OCI-LY7 (cell line): ENCODE data around the gene DBNL. TPM values are rescaled to one million over a fixed set of nuclear protein-coding genes. Genes with fewer than 3 reads are reported as not detected.

Source experiments
- BruUV-seq: library from RNA; stranded (reverse); fragments of 400-500 nt; replicated peaks from 2 replicates; lab custom pipeline; 2021; lab: Mats Ljungman, UMichigan
- CTCF ChIA-PET: fragments of 300-600 bp; sonication (Branson Sonifier 250); formaldehyde crosslinking; loops from one replicate; lab custom pipeline; 2022; ENCODE audit warnings: antibody characterized with exemption; ENCODE audit not compliant: unreplicated experiment; lab: Charles Lee
- POLR2A ChIA-PET: fragments of 300-600 bp; sonication (Branson Sonifier 250); formaldehyde crosslinking; loops from one replicate; lab custom pipeline; 2022; ENCODE audit warnings: antibody characterized with exemption; lab: Charles Lee
- DNase-seq: peaks from one replicate; pipeline ENCODE4 v3.0.0-alpha.2; 2015; ENCODE audit warnings: low spot score
- H2AFZ ChIP-seq: fragments of 200-600 bp; sonication (generic), shearing (Covaris generic); 2 replicates; pipeline ENCODE4 v1.6.1; 2014; ENCODE audit warnings: mild to moderate bottlenecking, antibody characterized with exemption, low read length, moderate library complexity
- H3K27ac ChIP-seq: fragments of 200-600 bp; sonication (generic); 2 replicates; pipeline ENCODE4 v1.5.1; 2014; ENCODE audit warnings: mixed run types, low read depth, mild to moderate bottlenecking, moderate library complexity, low read length, inconsistent platforms; ENCODE audit not compliant: poor library complexity, severe bottlenecking
- H3K36me3 ChIP-seq: fragments of 200-600 bp; sonication (generic); 2 replicates; pipeline ENCODE4 v1.6.1; 2014; ENCODE audit warnings: mild to moderate bottlenecking, antibody characterized with exemption, low read length, moderate library complexity, mixed read lengths; ENCODE audit not compliant: insufficient read depth
- H3K4me1 ChIP-seq: fragments of 200-600 bp; sonication (generic); 2 replicates; pipeline ENCODE4 v1.5.1; 2014; ENCODE audit warnings: mild to moderate bottlenecking, low read length; ENCODE audit not compliant: insufficient read depth, poor library complexity, severe bottlenecking
- H3K4me2 ChIP-seq: fragments of 200-600 bp; sonication (generic); 2 replicates; pipeline ENCODE4 v1.6.1; 2014; ENCODE audit warnings: mild to moderate bottlenecking, low read length
- H3K4me3 ChIP-seq: fragments of 200-600 bp; sonication (generic); 2 replicates; pipeline ENCODE4 v1.5.1; 2014; ENCODE audit warnings: mild to moderate bottlenecking, low read depth, low read length; ENCODE audit not compliant: poor library complexity, severe bottlenecking
- H3K79me2 ChIP-seq: fragments of 200-600 bp; sonication (generic); 2 replicates; pipeline ENCODE4 v1.6.1; 2016; ENCODE audit warnings: low read depth, mild to moderate bottlenecking, low read length, moderate library complexity, mixed read lengths; ENCODE audit not compliant: insufficient read depth
- H3K9me2 ChIP-seq: fragments of 200-600 bp; sonication (generic); 2 replicates; pipeline ENCODE4 v1.6.1; 2016; ENCODE audit warnings: mild to moderate bottlenecking, low read length, mixed read lengths; ENCODE audit not compliant: insufficient read depth
- H3K9me3 ChIP-seq: fragments of 200-600 bp; sonication (generic); 2 replicates; pipeline ENCODE4 v1.6.1; 2014; ENCODE audit warnings: mild to moderate bottlenecking, mixed run types, low read length, mixed read lengths
- H4K20me1 ChIP-seq: fragments of 200-600 bp; sonication (generic); 2 replicates; pipeline ENCODE4 v1.6.1; 2014; ENCODE audit warnings: mild to moderate bottlenecking, antibody characterized with exemption, low read length, moderate library complexity, mixed read lengths; ENCODE audit not compliant: insufficient read depth
- EZH2phosphoT487 ChIP-seq: fragments of 200-600 bp; sonication (generic); IDR thresholded peaks from 2 replicates; pipeline ENCODE4 v1.6.1; 2018; ENCODE audit warnings: low read depth, borderline replicate concordance, mild to moderate bottlenecking, mixed run types, antibody characterized with exemption, low read length, moderate library complexity, mixed read lengths
- intact Hi-C: fragments of 100-400 bp; cut with micrococcal nuclease; formaldehyde crosslinking; loops from one replicate; pipeline ENCODE4 v1.10.0; 2022; ENCODE audit not compliant: unreplicated experiment
- total RNA-seq, 2 experiments: library from RNA; depleted of rRNA in 1 of 2; stranded (reverse); fragments of >200 nt in 1 of 2; shearing (Covaris generic) in 1 of 2; gene quantifications; 2 replicates each; pipeline ENCODE4 v1.2.3, GENCODE V29; 2014 to 2022
- TF ChIP-seq, protein P1 (sequence below): fragments of 200-600 bp; sonication (generic); conservative IDR thresholded peaks from 2 replicates; pipeline ENCODE4 v1.5.1; 2014; ENCODE audit warnings: mild to moderate bottlenecking, antibody characterized with exemption, low read length, moderate library complexity, mixed read lengths

The DBNL gene
- total RNA-seq, 2 experiments from 2014 or later = 124 to 137 TPM

DNA sequence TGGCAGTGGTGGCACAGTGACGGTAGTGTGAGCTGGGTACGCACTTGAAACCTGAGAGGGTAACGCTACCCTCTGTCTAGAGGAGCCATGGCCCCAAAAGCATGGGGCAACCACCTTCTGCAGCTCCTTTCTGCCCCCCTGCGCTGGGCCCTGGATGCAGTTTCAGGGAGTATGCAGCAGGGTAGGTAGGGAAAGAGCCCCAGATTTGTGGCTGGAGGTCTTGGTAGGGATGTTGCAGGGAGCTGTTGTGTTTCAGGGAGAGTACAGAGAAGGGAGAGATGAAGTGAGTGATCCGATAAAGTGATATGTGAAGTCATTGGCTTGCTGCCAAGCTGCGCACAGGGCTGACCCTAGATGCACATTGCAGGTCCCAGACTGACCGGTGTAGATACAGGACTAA, 23.6 kb downstream of the DBNL start:
- CTCF ChIA-PET = no interaction called here
- no TSS peak for BruUV-seq
- intact Hi-C loops = no loop called here

DNA sequence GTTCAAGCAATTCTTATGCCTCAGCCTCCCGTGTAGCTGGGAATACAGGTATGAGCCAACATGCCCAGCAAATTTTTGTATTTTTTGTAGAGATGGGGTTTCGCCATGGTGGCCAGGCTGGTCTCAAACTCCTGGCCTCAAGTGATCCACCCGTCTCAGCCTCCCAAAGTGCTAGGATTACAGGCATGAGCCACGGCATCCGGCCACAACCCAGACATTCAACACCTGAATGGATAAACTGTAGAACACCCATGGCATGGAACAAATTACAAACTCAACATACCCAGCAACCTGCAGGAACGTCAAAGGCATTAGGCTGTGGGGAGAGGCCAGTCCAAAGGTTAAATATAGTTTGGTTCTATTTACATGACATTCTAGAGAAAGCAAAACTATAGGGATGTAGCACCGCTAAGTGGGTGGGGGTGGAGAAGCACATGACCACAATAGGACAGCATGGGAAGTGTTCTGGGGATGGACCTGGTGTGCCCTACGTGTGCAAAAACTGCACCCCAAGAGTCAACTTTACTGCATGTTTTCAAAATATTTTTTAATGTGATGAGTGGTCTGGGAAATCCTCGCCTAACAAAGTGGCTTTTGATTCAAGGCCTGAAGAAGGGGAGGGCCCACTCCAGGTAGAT, 27.3 kb downstream of the DBNL start:
- CTCF ChIA-PET = no interaction called here
- DNase-seq = no peak
- Histone ChIP-seq H3K9me3 (no peaks in the 10 kb centered on the region), H2AFZ (no peak overlapping the region), H3K27ac (no peak overlapping the region), H4K20me1 (no peaks in the 10 kb centered on the region), H3K9me2 (no peaks in the 10 kb centered on the region), H3K4me2 (no peak overlapping the region), H3K36me3 (peaks cover 62% of the 10 kb centered on the region), H3K79me2 (no peaks in the 10 kb centered on the region), H3K4me3 (no peak overlapping the region), H3K4me1 (peaks cover 18% of the 10 kb centered on the region)
- TF ChIP-seq, protein P1, sequence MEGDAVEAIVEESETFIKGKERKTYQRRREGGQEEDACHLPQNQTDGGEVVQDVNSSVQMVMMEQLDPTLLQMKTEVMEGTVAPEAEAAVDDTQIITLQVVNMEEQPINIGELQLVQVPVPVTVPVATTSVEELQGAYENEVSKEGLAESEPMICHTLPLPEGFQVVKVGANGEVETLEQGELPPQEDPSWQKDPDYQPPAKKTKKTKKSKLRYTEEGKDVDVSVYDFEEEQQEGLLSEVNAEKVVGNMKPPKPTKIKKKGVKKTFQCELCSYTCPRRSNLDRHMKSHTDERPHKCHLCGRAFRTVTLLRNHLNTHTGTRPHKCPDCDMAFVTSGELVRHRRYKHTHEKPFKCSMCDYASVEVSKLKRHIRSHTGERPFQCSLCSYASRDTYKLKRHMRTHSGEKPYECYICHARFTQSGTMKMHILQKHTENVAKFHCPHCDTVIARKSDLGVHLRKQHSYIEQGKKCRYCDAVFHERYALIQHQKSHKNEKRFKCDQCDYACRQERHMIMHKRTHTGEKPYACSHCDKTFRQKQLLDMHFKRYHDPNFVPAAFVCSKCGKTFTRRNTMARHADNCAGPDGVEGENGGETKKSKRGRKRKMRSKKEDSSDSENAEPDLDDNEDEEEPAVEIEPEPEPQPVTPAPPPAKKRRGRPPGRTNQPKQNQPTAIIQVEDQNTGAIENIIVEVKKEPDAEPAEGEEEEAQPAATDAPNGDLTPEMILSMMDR = no peak
- no peak for TF ChIP-seq EZH2phosphoT487
- intact Hi-C loops = loop anchor here (1.0 kb wide), 1 partner anchor 124 kb away; no protein-coding TSS in a partner anchor
- POLR2A ChIA-PET = interaction anchor here (1.8 kb wide), 1 partner anchor 9 kb away, joined by 6 read pairs; no protein-coding TSS in a partner anchor
- BruUV-seq = no TSS peak

More for the DNA sequence above, 23.6 kb downstream of the DBNL start:
- no peaks in the 10 kb centered on the region for H3K9me2 ChIP-seq
- H3K4me3 ChIP-seq = no peak overlapping the region
- peaks cover 25% of the 10 kb centered on the region for H3K36me3 ChIP-seq
- no peak overlapping the region for H3K4me2 ChIP-seq
- H3K79me2 ChIP-seq = no peaks in the 10 kb centered on the region
- TF ChIP-seq, protein P1 = 0 out of 2 replicates have a peak, but pooled peaks have one; percentile 15
- no peak for TF ChIP-seq EZH2phosphoT487
- H3K4me1 ChIP-seq = peaks cover 18% of the 10 kb centered on the region
- no peak overlapping the region for H3K27ac ChIP-seq
- POLR2A ChIA-PET = interaction anchor here (0.7 to 1.6 kb wide), 4 partner anchors 21 to 150 kb away, joined by 3 to 5 read pairs (median 4); no protein-coding TSS in a partner anchor
- H4K20me1 ChIP-seq = no peaks in the 10 kb centered on the region
- H2AFZ ChIP-seq = no peak overlapping the region
- DNase-seq = no peak
- H3K9me3 ChIP-seq = no peaks in the 10 kb centered on the region
